Spleen (tissue), 11 donors: Measurements from ENCODE around the gene ZFP57. TPM values are rescaled to one million over a fixed set of nuclear protein-coding genes. Genes with fewer than 3 reads are reported as not detected.
A peak's percentile ranks its signal among the peaks of the same experiment; 100 is the strongest.

Experiments used
- DNase-seq: peaks from one replicate; pipeline ENCODE4 v3.0.0-alpha.2; 2020
- H3K27ac ChIP-seq, 8 donors: fragments of 200-600 bp; sonication (generic) in 7 of 8; 1 replicate in 4 of 8; 2 replicates in 4 of 8; pipeline versions ENCODE4 v1.5.0 to v1.8.0; 2016 to 2021; ENCODE audit warnings: inconsistent platforms in 4 of 8, mild to moderate bottlenecking in 4 of 8, moderate library complexity in 1 of 8
- H3K27me3 ChIP-seq, 7 donors: fragments of 200-600 bp; sonication (generic) in 6 of 7; replicated peaks in 1 of 7; 1 replicate in 4 of 7; 2 replicates in 3 of 7; pipeline versions ENCODE4 v1.5.0 to v1.8.0; 2016 to 2021; ENCODE audit warnings: inconsistent platforms in 3 of 7, mild to moderate bottlenecking in 1 of 7
- H3K36me3 ChIP-seq, 6 donors: fragments of 200-600 bp; sonication (generic) in 5 of 6; 1 replicate in 4 of 6; 2 replicates in 2 of 6; pipeline versions ENCODE4 v1.5.0 to v1.8.0; 2016 to 2021; ENCODE audit warnings: inconsistent platforms in 2 of 6
- H3K4me1 ChIP-seq, 6 donors: fragments of 200-600 bp; sonication (generic) in 5 of 6; 1 replicate in 3 of 6; 2 replicates in 3 of 6; pipeline versions ENCODE4 v1.5.0 to v1.8.0; 2016 to 2021; ENCODE audit warnings: inconsistent platforms in 3 of 6
- H3K4me3 ChIP-seq, 8 donors: fragments of 200-600 bp; sonication (generic) in 7 of 8; 1 replicate in 4 of 8; 2 replicates in 4 of 8; pipeline versions ENCODE4 v1.5.0 to v1.8.0; 2016 to 2021; ENCODE audit warnings: inconsistent platforms in 4 of 8, mild to moderate bottlenecking in 4 of 8, moderate library complexity in 2 of 8
- H3K9me3 ChIP-seq, 8 donors: fragments of 200-600 bp; sonication (generic) in 7 of 8; 1 replicate in 4 of 8; 2 replicates in 4 of 8; pipeline versions ENCODE4 v1.5.0 to v1.8.0; 2016 to 2021; ENCODE audit warnings: inconsistent platforms in 4 of 8
- CTCF ChIP-seq, 11 experiments: fragments of 200-600 bp in 7 of 11; fragments of 450-650 bp in 4 of 11; sonication (generic) in 4 of 11; IDR thresholded peaks in 8 of 11; conservative IDR thresholded peaks in 3 of 11; 1 replicate in 7 of 11; 2 replicates in 4 of 11; pipeline versions ENCODE4 v1.4.0 to v1.8.0; 2016 to 2021; ENCODE audit warnings: antibody characterized with exemption in 11 of 11, inconsistent platforms in 4 of 11, mild to moderate bottlenecking in 1 of 11
- POLR2A ChIP-seq, 3 donors: fragments of 450-650 bp; IDR thresholded peaks; one replicate each; pipeline ENCODE4 v1.5.1; 2017; ENCODE audit warnings: antibody characterized with exemption in 3 of 3, mild to moderate bottlenecking in 1 of 3
- POLR2AphosphoS5 ChIP-seq, 3 donors: sonication (generic); formaldehyde crosslinking; IDR thresholded peaks; one replicate each; pipeline ENCODE4 v1.5.1; 2017; ENCODE audit warnings: antibody characterized with exemption in 3 of 3
- WGBS, 5 donors: extraction: QIAGEN DNeasy Blood & Tissue Kit in 3 of 5; methylation state at CpG; one replicate each; pipeline versions ENCODE4 v1.1.5 to v1.1.7; 2013 to 2018; 5-methylcytosine and 5-hydroxymethylcytosine counted together
- intact Hi-C: fragments of 100-400 bp; cut with DNase I; formaldehyde crosslinking; loops from one replicate; pipeline ENCODE4 v1.15.0; 2023; ENCODE audit warnings: low total_unique reads
- polyA plus RNA-seq, 3 donors: library from polyadenylated mRNA; stranded (reverse); fragments of 200-250 nt; gene quantifications; one replicate each; pipeline ENCODE4 v1.2.1, GENCODE V29; 2013
- total RNA-seq, 7 donors: library from RNA; depleted of rRNA in 3 of 7; stranded (reverse); fragments of >200 nt in 3 of 7; fragmentation: NEBNext Ultra II Directional in 4 of 7; extraction: Animal tissue kit (Norgen Biotek cat#: 25700) in 4 of 7; gene quantifications; one replicate each; pipeline versions ENCODE4 v1.1.0 to v1.2.1, GENCODE V29; 2016 to 2021
- donor health status: healthy with polysubstance abuse.
- donor health status: DM: no; HTN: no; CAD: no; lungs with moderate emphysema.
- donor health status: DM: no; HTN: no; CAD: no.
- donor health status: Bipolar disorder and iron deficiency.
- donor health status: healthy.
- donor health status: DM: no; HTN: no; CAD: no.
- donor health status: DM: yes; HTN: yes; CAD: no.

ZFP57 gene
- total and polyA plus RNA-seq, 10 donors: 0.37 to 6.8 (median 1.7) TPM; not detected in 6

GRCh38 chr6:29720863-29721262, 39.9 kb upstream of the ZFP57 start:
- Histone ChIP-seq H3K4me1 (peaks cover 11 to 33% (median 24%) of the 10 kb centered on the region in 6 donors), H3K27me3 (no peaks in the 10 kb centered on the region), H3K9me3 (no peaks in the 10 kb centered on the region), H3K4me3 (no peak overlapping the region), H3K36me3 (peaks cover 0 to 22% (median 19%) of the 10 kb centered on the region in 6 donors), H3K27ac (no peak overlapping the region)
- DNase-seq: no peak
- 14 to 38% (median 34%) methylated on average over 2 of the region's 2 CpGs for WGBS, 5 donors
- TF ChIP-seq POLR2A (IDR thresholded peaks at IDR 0.05) (no peak), CTCF (IDR thresholded peaks at IDR 0.05 in 8 of 11, conservative IDR thresholded peaks at IDR 0.05 in 3 of 11) (peak in 2 of 11 experiments; percentile 21 to 34), POLR2AphosphoS5 (IDR thresholded peaks at IDR 0.05) (no peak)
- intact Hi-C loops: no loop called here

- H3K9me3 ChIP-seq: no peaks in the 10 kb centered on the region
- H3K36me3 ChIP-seq: no peaks in the 10 kb centered on the region
- DNase-seq: no peak
- 70 to 87% (median 79%) methylated on average over 8 of the region's 8 CpGs for WGBS, 5 donors
- TF ChIP-seq POLR2AphosphoS5 (IDR thresholded peaks at IDR 0.05) (no peak), CTCF (IDR thresholded peaks at IDR 0.05 in 8 of 11, conservative IDR thresholded peaks at IDR 0.05 in 3 of 11) (no peak)
- peaks cover 0 to 40% (median 19%) of the 10 kb centered on the region in 6 donors for H3K4me1 ChIP-seq
- no peak overlapping the region for H3K4me3 ChIP-seq
- intact Hi-C loops: no loop called here
- H3K27ac ChIP-seq: peak overlapping the region in 6 of 8 donors; percentile 4 to 85 (median 78)
- H3K27me3 ChIP-seq: no peaks in the 10 kb centered on the region
Measured at GRCh38 chr6:29710281-29710941, 29.5 kb upstream of the ZFP57 start.

GRCh38 chr6:29709188-29709587, 28.2 kb upstream of the ZFP57 start:
- DNase-seq: no peak
- Histone ChIP-seq H3K9me3 (no peaks in the 10 kb centered on the region), H3K36me3 (no peaks in the 10 kb centered on the region), H3K4me3 (peak overlapping the region in 4 of 8 donors; percentile 13 to 53 (median 18)), H3K4me1 (peaks cover 0 to 40% (median 19%) of the 10 kb centered on the region in 6 donors), H3K27ac (peak overlapping the region; percentile 13 to 85 (median 73)), H3K27me3 (no peaks in the 10 kb centered on the region)
- WGBS, 5 donors: 8 to 27% (median 16%) methylated on average over 4 of the region's 4 CpGs
- TF ChIP-seq POLR2A (IDR thresholded peaks at IDR 0.05) (no peak), POLR2AphosphoS5 (IDR thresholded peaks at IDR 0.05) (no peak), CTCF (IDR thresholded peaks at IDR 0.05 in 8 of 11, conservative IDR thresholded peaks at IDR 0.05 in 3 of 11) (no peak)
- intact Hi-C loops: loop anchor here (5.0 kb wide), 1 partner anchor 43 kb away; no protein-coding TSS in a partner anchor

- intact Hi-C loops: loop anchor here (5.0 kb wide), 1 partner anchor 44 kb away; no protein-coding TSS in a partner anchor
- no peaks in the 10 kb centered on the region for H3K9me3 ChIP-seq
- TF ChIP-seq POLR2A (IDR thresholded peaks at IDR 0.05) (no peak), POLR2AphosphoS5 (IDR thresholded peaks at IDR 0.05) (peak in 2 of 3 donors; percentile 30 to 89), CTCF (IDR thresholded peaks at IDR 0.05 in 8 of 11, conservative IDR thresholded peaks at IDR 0.05 in 3 of 11) (no peak)
- peaks cover 0 to 40% (median 19%) of the 10 kb centered on the region in 6 donors for H3K4me1 ChIP-seq
- no peaks in the 10 kb centered on the region for H3K27me3 ChIP-seq
- H3K36me3 ChIP-seq: no peaks in the 10 kb centered on the region
- peak overlapping the region; percentile 13 to 85 (median 73) for H3K27ac ChIP-seq
- WGBS, 5 donors: 42 to 50% (median 45%) methylated on average over 11 of the region's 11 CpGs
- H3K4me3 ChIP-seq: peak overlapping the region in 4 of 8 donors; percentile 13 to 53 (median 20)
- no peak for DNase-seq
Measured at GRCh38 chr6:29708432-29709179, 27.7 kb upstream of the ZFP57 start.
